ENCODE results near the gene PPP3CB.
A peak's percentile ranks its signal among the peaks of the same experiment; 100 is the strongest.

Gene PPP3CB

DNA sequence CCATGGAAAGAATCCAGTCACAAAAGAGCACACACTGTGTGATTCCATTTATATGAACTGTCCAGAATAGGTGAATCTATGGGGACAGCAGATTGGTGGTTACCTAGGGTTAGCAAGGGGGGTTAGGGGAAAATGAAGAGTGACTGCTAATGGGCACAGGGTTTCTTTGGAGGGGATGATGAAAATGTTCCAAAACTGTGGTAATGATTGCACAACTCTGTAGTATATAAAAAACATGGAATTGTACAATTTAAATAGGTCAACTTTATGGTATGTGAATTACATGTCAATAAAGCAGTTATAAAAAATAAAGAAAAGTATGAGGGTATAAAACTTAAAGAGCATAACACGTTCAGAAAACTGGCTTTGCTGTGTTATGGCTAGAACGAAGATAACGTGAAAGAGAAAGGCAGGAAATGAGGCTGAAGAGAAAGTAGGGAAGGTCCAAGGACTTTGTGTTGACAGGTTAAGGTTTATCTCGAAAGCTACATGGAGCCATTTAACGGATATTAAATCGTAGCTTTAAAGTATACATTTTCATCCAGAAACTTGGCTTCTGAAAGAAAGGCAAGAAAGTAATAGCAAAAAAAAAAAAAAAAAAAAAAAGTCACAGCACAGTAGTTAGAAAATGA, 36.0 kb downstream of the PPP3CB start:
- no peak for TF ChIP-seq POLR2A (IDR thresholded peaks at IDR 0.05; ENCODE audit: low read length)
- TF ChIP-seq GATA1 (IDR thresholded peaks at IDR 0.05; ENCODE audit: low read depth, low read length): no peak
- no peak for DNase-seq

DNA sequence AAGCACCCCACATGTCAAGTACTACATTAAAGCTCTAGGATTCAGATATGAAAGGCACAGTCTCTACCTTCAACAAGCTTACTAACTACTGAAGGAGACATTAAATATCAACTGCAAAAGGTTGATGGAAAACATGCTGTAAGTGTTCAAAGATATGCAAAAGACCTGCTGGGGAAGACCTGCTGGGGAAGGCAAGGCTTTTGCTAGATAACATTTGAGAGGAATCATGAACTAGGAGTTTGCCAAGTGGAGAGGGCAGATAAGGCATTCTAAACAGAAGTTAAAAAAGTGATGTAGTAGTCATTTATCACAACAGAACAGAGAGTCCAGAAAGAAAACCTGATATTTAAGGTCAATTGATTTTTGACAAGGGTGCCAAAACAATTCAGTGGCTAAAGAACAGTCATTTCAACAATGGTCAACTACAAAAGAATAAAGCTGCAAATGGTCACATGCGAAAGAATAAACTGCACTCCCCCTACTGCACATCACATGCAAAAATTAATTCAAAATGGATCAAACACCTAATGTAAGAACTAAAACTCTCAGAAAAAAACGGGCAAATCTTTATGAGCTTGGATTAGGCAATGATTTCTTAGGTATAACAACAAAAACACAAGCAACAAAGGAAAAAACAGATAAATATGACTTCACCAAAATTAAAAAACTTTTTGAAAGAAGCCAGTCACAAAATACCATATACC, 39.5 kb downstream of the PPP3CB start:
- peak; percentile 92 to 98 for DNase-seq
- TF ChIP-seq GATA1 (IDR thresholded peaks at IDR 0.05; ENCODE audit: low read depth, low read length): peak; percentile 87
- peak; percentile 51 for TF ChIP-seq POLR2A (IDR thresholded peaks at IDR 0.05; ENCODE audit: low read length)

DNA sequence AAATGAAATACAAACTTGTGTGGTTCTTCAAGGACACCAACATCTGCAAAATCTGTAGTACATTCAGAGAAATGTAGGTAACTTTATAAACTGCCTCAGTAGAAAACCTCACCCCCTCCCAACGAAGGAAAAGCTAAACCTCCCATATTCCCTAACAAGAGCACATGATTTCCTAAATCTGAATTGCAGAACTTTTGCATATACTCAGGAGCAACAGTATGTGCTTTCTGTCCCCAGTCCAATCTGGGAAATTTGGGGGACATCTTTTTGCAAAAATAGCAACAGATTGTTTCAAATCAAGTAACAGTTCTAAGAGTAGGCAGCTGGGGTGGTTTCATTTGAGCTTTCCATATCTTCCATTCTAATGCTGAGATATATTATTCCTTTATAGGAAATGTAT, 46.7 kb downstream of the PPP3CB start:
- DNase-seq: no peak
- no peak for TF ChIP-seq GATA1 (IDR thresholded peaks at IDR 0.05; ENCODE audit: low read depth, low read length)
- TF ChIP-seq POLR2A (IDR thresholded peaks at IDR 0.05; ENCODE audit: low read length): no peak

DNA sequence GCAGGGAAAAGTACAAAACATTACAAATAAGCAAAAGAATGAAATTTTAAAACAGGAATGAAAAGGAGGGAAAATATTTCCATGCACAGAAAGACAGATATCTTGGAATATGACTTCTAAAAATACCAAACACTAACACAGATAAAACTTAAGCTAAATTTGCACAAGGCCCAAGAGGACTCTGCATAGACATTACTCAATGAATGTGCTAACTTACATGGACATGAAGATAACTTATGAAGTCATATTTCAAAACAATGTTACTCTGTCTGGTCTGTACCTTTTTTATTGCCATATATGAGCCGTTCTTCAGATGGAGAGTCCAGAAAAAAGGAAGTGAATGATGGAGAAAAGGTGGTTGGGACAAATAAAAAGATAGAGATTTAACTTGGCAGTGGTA, 47.4 kb downstream of the PPP3CB start:
- TF ChIP-seq POLR2A (IDR thresholded peaks at IDR 0.05; ENCODE audit: low read length) (no peak), GATA1 (IDR thresholded peaks at IDR 0.05; ENCODE audit: low read depth, low read length) (no peak)
- DNase-seq: no peak

DNA sequence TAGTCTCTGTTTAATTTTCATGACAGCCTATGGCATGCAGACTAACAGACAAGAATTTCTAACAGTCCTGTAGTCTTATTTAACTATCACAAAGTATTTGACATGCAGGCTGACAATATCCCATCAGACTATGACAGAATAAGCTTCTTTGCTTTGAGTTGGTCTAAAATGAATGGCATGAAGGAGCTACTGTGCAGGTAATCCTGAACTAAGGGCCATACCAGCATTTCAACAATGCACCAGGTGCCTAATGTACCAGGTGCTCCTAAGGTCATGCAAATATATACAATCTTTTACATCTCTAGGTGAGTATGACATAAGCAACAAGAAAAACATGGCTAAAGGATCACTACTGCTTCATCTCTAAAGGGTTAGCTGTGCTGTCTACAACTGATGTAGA, 48.9 kb downstream of the PPP3CB start:
- TF ChIP-seq POLR2A (IDR thresholded peaks at IDR 0.05; ENCODE audit: low read length) (no peak), GATA1 (IDR thresholded peaks at IDR 0.05; ENCODE audit: low read depth, low read length) (no peak)
- no peak for DNase-seq

DNA sequence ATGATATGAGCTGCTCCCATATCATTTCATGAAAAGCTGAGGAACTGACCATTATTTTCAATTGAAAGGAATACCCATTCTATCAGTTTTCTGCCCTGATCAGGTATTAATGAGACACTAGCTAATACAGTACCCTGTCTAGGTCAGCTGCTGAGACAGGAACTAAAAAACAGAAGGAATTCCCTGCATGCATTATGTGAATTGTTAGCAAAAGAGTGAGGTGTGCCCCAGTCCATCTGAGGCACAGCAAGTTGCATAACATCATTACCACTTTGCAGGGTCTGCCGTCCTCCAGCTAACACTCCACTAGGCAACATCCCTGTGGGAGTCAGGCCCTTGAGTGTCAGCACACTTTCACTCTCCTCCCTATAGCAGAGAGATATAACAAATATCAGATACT, 51.4 kb downstream of the PPP3CB start:
- TF ChIP-seq GATA1 (IDR thresholded peaks at IDR 0.05; ENCODE audit: low read depth, low read length) (no peak), POLR2A (IDR thresholded peaks at IDR 0.05; ENCODE audit: low read length) (no peak)
- no peak for DNase-seq

DNA sequence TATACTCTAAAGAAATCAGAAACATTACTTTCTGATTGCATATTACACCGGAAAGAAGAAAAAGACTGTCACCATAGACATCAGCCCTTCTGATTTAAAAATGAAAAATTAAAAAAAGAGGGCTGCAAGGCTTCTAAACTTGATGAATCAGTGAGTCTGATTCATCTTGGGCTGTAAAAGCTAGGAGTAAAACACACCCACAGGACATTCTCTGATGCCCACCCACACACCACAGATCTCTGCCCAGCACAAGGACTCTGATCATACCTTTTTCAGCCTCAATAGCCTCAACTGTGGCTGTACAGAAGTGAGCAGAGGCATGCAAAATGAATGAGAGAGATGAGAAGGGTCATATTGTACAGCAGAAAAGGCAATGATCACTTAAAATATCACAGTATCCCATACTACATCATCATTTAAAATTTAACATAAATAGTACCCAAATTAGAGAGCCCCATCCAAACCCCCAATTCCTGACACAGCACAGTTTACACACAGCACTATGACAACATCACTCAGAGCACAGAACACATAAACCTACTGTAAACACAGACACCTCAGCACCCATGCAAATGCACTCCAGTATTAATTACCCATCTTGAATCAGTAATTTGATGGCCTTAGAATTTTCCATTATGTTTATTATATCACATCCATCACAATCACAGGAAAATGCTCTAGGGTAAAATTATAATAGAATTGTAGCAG, 56.1 kb downstream of the PPP3CB start:
- DNase-seq: no peak
- TF ChIP-seq POLR2A (IDR thresholded peaks at IDR 0.05; ENCODE audit: low read length): no peak
- no peak for TF ChIP-seq GATA1 (IDR thresholded peaks at IDR 0.05; ENCODE audit: low read depth, low read length)

DNA sequence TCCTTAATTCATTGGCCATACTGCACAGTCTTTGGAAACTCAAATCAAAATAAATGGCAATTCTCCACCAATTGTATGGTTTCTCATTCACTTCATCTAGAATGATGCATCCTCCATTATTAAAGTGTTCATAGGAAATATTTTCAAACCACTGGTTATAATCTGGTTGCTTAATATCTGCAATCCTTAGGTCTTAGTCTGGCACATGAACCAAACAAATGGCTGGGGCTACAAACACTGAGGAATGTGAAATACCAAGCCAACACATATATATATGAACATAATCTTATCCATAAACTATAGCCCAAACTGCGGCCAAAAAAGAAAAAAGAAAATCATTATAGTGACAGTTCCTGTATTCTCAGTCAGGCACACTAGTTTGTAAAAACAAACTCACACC, 56.8 kb downstream of the PPP3CB start:
- no peak for DNase-seq
- no peak for TF ChIP-seq POLR2A (IDR thresholded peaks at IDR 0.05; ENCODE audit: low read length)
- no peak for TF ChIP-seq GATA1 (IDR thresholded peaks at IDR 0.05; ENCODE audit: low read depth, low read length)

DNA sequence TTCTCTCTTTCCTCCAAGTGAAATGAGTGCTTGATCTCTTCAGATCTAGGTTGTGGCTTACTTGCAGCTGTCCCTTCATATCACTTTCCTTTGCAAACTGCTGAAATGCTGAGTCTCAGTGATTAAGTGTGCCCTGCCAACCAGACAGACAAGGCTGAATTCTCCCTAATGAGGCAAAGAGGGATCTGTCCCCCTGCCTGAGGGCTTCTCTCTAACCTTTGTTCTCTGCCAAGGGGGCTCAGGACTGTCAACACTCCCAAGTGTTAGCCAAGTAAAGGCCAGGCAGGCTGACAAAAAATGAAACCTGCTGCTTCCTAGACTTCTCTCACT, 62.3 kb downstream of the PPP3CB start, which contains the start of gene MSS51:
Gene MSS51, minus strand, starts transcription at position 24 of the 330 bp plus-strand sequence. CDS start 5,277 bp downstream, outside the sequence.
- TF ChIP-seq GATA1 (IDR thresholded peaks at IDR 0.05; ENCODE audit: low read depth, low read length): no peak
- TF ChIP-seq POLR2A (IDR thresholded peaks at IDR 0.05; ENCODE audit: low read length): no peak

DNA sequence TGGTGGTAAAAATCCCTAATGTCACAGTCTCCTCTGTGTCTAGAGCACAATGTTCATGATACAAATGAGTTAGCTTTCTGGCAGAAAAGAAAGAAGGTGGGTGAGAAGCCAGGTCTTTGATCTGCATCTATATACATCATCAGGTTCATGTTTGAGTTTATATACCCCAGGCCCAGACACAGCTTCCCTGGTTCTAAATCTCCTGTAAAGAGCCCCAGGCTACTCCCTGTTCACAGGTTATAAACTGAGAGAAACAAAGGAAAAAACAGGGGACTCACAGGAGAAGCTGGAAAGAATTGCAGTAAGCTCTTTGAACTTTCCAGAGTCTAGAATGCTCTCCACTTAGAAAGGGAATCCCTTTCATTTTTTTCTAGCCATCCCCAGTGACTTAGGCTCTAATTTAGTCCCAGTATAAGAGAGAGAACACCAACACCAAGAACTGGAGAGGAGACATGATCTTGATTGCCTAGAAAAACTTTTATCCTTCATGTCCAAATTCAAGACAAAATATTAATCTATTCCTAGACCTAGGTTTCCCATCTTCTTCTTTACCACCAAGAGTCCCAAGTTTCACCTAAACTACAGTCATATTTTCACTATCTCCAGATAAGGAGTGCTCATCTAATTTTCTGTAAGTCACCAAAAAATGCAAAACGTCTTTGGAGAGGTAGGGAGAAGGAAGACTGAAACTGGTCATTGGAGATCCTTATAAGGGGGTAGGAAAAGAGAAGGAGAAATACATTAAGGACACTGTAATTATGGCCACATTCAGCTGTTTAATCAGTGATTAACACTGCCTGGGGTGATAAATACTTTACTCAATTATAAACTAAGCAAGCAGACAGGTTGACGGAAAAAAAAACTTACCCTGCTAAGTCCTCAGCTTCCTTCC, 62.9 kb downstream of the PPP3CB start:
- no peak for DNase-seq

More for the DNA sequence above, 62.3 kb downstream of the PPP3CB start, which contains the start of gene MSS51:
- peak; percentile 21 to 25 for DNase-seq

DNA sequence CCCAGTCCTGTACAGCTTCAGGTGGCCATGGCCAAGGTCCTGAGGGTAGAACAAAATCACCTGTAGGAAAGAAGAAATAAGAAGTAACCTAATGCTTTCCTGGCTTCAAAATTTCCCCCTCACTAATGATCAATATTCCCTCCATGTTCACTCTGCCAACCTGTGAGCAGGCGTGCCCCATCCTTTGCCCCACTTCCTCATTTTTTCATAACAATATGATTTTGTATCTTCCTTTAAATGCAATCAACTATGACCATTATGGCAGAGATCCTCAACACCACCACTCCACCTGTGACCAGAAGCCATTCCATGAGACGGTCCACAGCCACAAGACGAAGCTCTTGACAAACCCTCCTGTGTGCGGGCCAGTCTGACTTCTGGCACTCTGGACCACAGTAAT, 69.5 kb downstream of the PPP3CB start:
- no peak for TF ChIP-seq GATA1 (IDR thresholded peaks at IDR 0.05; ENCODE audit: low read depth, low read length)
- no peak for TF ChIP-seq POLR2A (IDR thresholded peaks at IDR 0.05; ENCODE audit: low read length)
- DNase-seq: no peak

More for the DNA sequence above, 62.9 kb downstream of the PPP3CB start:
- no peak for TF ChIP-seq POLR2A (IDR thresholded peaks at IDR 0.05; ENCODE audit: low read length)
- no peak for TF ChIP-seq GATA1 (IDR thresholded peaks at IDR 0.05; ENCODE audit: low read depth, low read length)

DNA sequence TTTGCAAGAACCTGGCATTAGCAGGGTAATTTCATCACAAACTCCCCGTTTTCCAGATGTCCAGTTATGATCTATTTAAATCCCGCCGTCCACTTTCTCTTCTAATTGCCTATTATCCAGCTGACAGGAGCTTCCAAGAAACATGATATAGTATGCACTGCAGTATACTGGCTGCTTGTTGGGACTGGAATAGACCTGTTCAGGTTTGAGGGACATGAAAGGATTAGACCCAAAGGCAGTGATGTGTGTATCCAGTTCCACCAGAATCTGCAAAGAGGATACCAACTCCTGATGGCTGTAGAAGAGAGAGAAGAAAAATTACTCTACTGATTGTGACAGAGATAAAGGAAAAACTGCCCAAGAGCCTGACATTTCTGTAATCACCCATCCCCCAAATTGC, 71.3 kb downstream of the PPP3CB start:
- no peak for TF ChIP-seq GATA1 (IDR thresholded peaks at IDR 0.05; ENCODE audit: low read depth, low read length)
- no peak for TF ChIP-seq POLR2A (IDR thresholded peaks at IDR 0.05; ENCODE audit: low read length)
- no peak for DNase-seq

DNA sequence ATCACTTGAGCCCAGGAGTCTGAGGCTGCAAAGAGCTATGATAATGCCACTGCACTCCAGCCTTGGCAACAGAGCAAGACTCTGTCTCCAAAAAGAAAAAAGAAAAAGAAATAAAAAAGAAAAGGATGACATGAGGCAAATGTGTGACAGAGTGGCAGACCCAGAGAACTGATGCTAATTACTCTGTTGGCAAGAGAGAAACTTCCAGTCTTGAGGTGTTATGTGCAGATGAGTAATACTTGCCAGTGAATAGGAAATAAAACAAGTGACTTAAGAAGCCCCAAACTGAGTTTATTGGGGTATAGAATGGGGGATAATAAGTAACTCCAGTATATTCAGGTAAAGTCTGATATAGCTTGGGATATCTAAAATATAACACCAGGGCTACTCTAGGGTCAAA, 72.5 kb downstream of the PPP3CB start:
- TF ChIP-seq POLR2A (IDR thresholded peaks at IDR 0.05; ENCODE audit: low read length) (no peak), GATA1 (IDR thresholded peaks at IDR 0.05; ENCODE audit: low read depth, low read length) (no peak)
- DNase-seq: no peak
